TTC549 (cell line): ENCODE measurements around the gene SOWAHA.

Experiments used
- FAIRE-seq: peaks from 2 replicates; lab custom pipeline; 2012; peaks lifted over from hg19 to GRCh38; lab: Jason Lieb, UNC

Gene SOWAHA

GRCh38 chr5:132812781-132813598 lies at the start of gene SOWAHA:
TSS of gene SOWAHA (plus strand) at chr5:132813302. CDS start at chr5:132813622, 320 bp downstream.
- no peak for FAIRE-seq

GRCh38 chr5:132764051-132764450 lies 49.1 kb upstream of the SOWAHA start:
- no peak for FAIRE-seq

GRCh38 chr5:132764671-132765238 lies 48.3 kb upstream of the SOWAHA start:
- FAIRE-seq: no peak

- FAIRE-seq: no peak
Measured at GRCh38 chr5:132765311-132766019, 47.6 kb upstream of the SOWAHA start.

GRCh38 chr5:132766020-132766805 lies 46.9 kb upstream of the SOWAHA start:
- no peak for FAIRE-seq

GRCh38 chr5:132766806-132767055 lies 46.4 kb upstream of the SOWAHA start:
- FAIRE-seq: no peak

- FAIRE-seq: no peak
Measured at GRCh38 chr5:132767150-132767549, 46.0 kb upstream of the SOWAHA start.

GRCh38 chr5:132768485-132768868 lies 44.6 kb upstream of the SOWAHA start:
- FAIRE-seq: no peak

- no peak for FAIRE-seq
Measured at GRCh38 chr5:132770476-132771159, 42.5 kb upstream of the SOWAHA start.

- no peak for FAIRE-seq
Measured at GRCh38 chr5:132771503-132771998, 41.6 kb upstream of the SOWAHA start.

- no peak for FAIRE-seq
Measured at GRCh38 chr5:132772291-132773070, 40.6 kb upstream of the SOWAHA start.

- no peak for FAIRE-seq
Measured at GRCh38 chr5:132773114-132773513, 40.0 kb upstream of the SOWAHA start.

- FAIRE-seq: no peak
Measured at GRCh38 chr5:132773601-132774355, 39.3 kb upstream of the SOWAHA start.

GRCh38 chr5:132774406-132774805 lies 38.7 kb upstream of the SOWAHA start:
- FAIRE-seq: no peak

GRCh38 chr5:132774896-132775295 lies 38.2 kb upstream of the SOWAHA start:
- FAIRE-seq: no peak

- no peak for FAIRE-seq
Measured at GRCh38 chr5:132775476-132775961, 37.6 kb upstream of the SOWAHA start.

- no peak for FAIRE-seq
Measured at GRCh38 chr5:132776131-132776937, 36.8 kb upstream of the SOWAHA start.

- no peak for FAIRE-seq
Measured at GRCh38 chr5:132776938-132777208, 36.2 kb upstream of the SOWAHA start.

GRCh38 chr5:132777209-132778069 lies 35.7 kb upstream of the SOWAHA start, which contains the start of gene SEPTIN8:
TSS of gene SEPTIN8 (minus strand) at chr5:132777239. CDS start at chr5:132777137, 102 bp downstream.
- no peak for FAIRE-seq
